ENCODE data around the gene ABCB6.
"Not testable (repeated sequence)": the region's sequence is repeated elsewhere in the genome, so short reads cannot be mapped to it uniquely, and the experiment has no call there.

Gene ABCB6

DNA sequence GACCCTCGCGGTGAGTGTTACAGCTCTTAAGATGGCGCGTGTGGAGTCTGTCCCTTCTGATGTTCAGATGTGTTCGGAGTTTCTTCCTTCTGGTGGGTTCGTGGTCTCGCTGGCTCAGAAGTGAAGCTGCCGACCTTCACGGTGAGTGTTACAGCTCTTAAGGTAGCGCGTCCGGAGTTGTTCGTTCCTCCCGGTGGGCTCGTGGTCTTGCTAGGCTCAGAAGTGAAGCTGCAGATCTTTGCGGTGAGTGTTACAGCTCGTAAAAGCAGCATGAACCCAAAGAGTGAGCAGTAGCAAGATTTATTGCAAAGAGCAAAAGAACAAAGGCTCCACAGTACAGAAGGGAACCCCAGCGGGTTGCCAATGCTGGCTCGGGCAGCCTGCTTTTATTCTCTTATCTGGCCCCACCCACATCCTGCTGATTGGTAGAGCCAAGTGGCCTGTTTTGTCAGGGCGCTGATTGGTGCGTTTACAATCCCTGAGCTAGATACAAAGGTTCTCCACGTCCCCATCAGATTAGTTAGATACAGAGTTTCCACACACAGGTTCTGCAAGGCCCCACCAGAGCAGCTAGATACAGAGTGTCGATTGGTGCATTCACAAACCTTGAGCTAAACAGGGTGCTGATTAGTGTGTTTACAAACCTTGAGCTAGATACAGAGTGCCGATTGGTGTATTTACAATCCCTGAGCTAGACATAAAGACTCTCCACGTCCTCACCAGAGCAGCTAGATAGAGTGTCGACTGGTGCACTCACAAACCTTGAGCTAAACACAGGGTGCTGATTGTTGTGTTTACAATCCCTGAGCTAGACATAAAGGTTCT is 18.0 kb downstream of the ABCB6 start:
- H3K9ac ChIP-seq (ENCODE audit: low read depth, low read length); H3K4me3 ChIP-seq (ENCODE audit: low read depth, low read length); H3K27ac ChIP-seq (ENCODE audit: low read depth, low read length); H3K9me3 ChIP-seq (ENCODE audit: control insufficient read depth, insufficient read depth, low read length); H3K36me3 ChIP-seq (ENCODE audit: control insufficient read depth, insufficient read depth, low read length); H3K27me3 ChIP-seq (ENCODE audit: control insufficient read depth, insufficient read depth, low read length); H3K4me1 ChIP-seq (ENCODE audit: control insufficient read depth, insufficient read depth, low read length): not testable (repeated sequence)

DNA sequence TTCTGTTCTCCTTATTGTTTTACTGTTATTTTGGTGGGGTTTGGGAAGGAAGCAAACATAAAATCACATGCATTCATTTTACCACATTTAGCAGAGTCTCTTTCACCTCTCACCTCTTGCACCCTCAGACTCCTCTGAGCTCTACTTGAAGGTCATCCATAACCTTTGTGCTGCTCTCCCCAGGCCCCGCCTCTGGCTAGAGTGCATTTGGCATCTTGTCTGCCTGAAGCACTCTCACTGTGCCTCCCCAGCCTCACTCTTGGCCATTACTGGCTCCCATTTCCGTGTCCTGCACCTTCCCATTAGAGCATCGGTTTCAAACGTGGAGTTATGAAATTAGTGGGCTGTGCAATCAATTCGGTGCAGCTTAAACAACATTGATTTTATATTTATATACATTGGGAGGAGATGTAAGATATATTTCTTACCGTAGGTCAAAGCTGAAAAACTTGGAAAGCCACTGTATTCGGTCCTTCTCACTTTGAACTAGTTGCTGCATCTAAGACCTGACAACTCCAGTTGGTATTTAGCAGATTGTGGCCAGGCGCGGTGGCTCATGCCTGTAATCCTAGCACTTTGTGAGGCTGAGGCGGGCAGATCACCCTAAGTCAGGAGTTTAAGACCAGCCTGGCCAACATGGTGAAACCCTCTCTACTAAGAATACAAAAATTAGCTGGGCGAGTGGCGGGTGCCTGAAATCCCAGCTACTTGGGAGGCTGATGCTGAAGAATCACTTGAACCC is 19.1 kb downstream of the ABCB6 start:
- Histone ChIP-seq H3K4me1 (ENCODE audit: control insufficient read depth, insufficient read depth, low read length) (no peaks in the 10 kb centered on the region), H3K27me3 (ENCODE audit: control insufficient read depth, insufficient read depth, low read length) (no peaks in the 10 kb centered on the region), H3K9me3 (ENCODE audit: control insufficient read depth, insufficient read depth, low read length) (no peaks in the 10 kb centered on the region), H3K4me3 (ENCODE audit: low read depth, low read length) (no peak overlapping the region), H3K36me3 (ENCODE audit: control insufficient read depth, insufficient read depth, low read length) (no peaks in the 10 kb centered on the region), H3K9ac (ENCODE audit: low read depth, low read length) (no peak overlapping the region), H3K27ac (ENCODE audit: low read depth, low read length) (no peak overlapping the region)

- no peaks in the 10 kb centered on the region for H3K36me3 ChIP-seq (ENCODE audit: control insufficient read depth, insufficient read depth, low read length)
- no peak overlapping the region for H3K9ac ChIP-seq (ENCODE audit: low read depth, low read length)
- H3K27ac ChIP-seq (ENCODE audit: low read depth, low read length) = no peak overlapping the region
- H3K9me3 ChIP-seq (ENCODE audit: control insufficient read depth, insufficient read depth, low read length) = no peaks in the 10 kb centered on the region
- H3K27me3 ChIP-seq (ENCODE audit: control insufficient read depth, insufficient read depth, low read length) = no peaks in the 10 kb centered on the region
- no peak overlapping the region for H3K4me3 ChIP-seq (ENCODE audit: low read depth, low read length)
- no peaks in the 10 kb centered on the region for H3K4me1 ChIP-seq (ENCODE audit: control insufficient read depth, insufficient read depth, low read length)
Observed at GRCh38 chr2:219198974-219199373, 19.8 kb downstream of the ABCB6 start.

DNA sequence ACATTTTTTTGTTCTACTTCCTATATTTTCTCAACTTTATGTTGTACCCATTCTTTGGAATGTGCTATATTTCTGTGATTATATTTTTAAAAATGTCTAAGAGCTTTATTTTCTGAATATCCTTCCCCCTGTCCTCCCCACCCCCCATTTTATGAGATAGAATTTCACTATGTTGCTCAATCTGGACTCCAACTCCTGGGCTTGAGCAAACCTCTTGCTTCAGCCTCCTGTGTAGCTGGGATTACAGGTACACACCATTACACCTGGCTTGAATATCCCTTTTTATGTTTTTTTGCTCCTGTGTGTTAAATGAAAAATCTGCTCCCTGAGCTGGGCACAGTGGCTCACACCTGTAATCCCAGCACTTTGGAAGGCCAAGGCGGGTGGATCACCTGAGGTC is 21.4 kb downstream of the ABCB6 start:
- no peaks in the 10 kb centered on the region for H3K27me3 ChIP-seq (ENCODE audit: control insufficient read depth, insufficient read depth, low read length)
- H3K9ac ChIP-seq (ENCODE audit: low read depth, low read length) = no peak overlapping the region
- H3K4me3 ChIP-seq (ENCODE audit: low read depth, low read length) = no peak overlapping the region
- no peaks in the 10 kb centered on the region for H3K9me3 ChIP-seq (ENCODE audit: control insufficient read depth, insufficient read depth, low read length)
- no peak overlapping the region for H3K27ac ChIP-seq (ENCODE audit: low read depth, low read length)
- no peaks in the 10 kb centered on the region for H3K4me1 ChIP-seq (ENCODE audit: control insufficient read depth, insufficient read depth, low read length)
- no peaks in the 10 kb centered on the region for H3K36me3 ChIP-seq (ENCODE audit: control insufficient read depth, insufficient read depth, low read length)

- Histone ChIP-seq H3K36me3 (ENCODE audit: control insufficient read depth, insufficient read depth, low read length) (peaks cover 25% of the 10 kb centered on the region), H3K9ac (ENCODE audit: low read depth, low read length) (no peak overlapping the region), H3K4me1 (ENCODE audit: control insufficient read depth, insufficient read depth, low read length) (no peaks in the 10 kb centered on the region), H3K27ac (ENCODE audit: low read depth, low read length) (no peak overlapping the region), H3K27me3 (ENCODE audit: control insufficient read depth, insufficient read depth, low read length) (no peaks in the 10 kb centered on the region), H3K4me3 (ENCODE audit: low read depth, low read length) (no peak overlapping the region), H3K9me3 (ENCODE audit: control insufficient read depth, insufficient read depth, low read length) (no peaks in the 10 kb centered on the region)
Observed at GRCh38 chr2:219186754-219187456, 31.9 kb downstream of the ABCB6 start.

GRCh38 chr2:219184121-219184520 is 34.6 kb downstream of the ABCB6 start:
- Histone ChIP-seq H3K4me3 (ENCODE audit: low read depth, low read length) (no peak overlapping the region), H3K27ac (ENCODE audit: low read depth, low read length) (no peak overlapping the region), H3K9ac (ENCODE audit: low read depth, low read length) (no peak overlapping the region), H3K4me1 (ENCODE audit: control insufficient read depth, insufficient read depth, low read length) (no peaks in the 10 kb centered on the region), H3K36me3 (ENCODE audit: control insufficient read depth, insufficient read depth, low read length) (peaks cover 48% of the 10 kb centered on the region), H3K27me3 (ENCODE audit: control insufficient read depth, insufficient read depth, low read length) (no peaks in the 10 kb centered on the region), H3K9me3 (ENCODE audit: control insufficient read depth, insufficient read depth, low read length) (no peaks in the 10 kb centered on the region)

DNA sequence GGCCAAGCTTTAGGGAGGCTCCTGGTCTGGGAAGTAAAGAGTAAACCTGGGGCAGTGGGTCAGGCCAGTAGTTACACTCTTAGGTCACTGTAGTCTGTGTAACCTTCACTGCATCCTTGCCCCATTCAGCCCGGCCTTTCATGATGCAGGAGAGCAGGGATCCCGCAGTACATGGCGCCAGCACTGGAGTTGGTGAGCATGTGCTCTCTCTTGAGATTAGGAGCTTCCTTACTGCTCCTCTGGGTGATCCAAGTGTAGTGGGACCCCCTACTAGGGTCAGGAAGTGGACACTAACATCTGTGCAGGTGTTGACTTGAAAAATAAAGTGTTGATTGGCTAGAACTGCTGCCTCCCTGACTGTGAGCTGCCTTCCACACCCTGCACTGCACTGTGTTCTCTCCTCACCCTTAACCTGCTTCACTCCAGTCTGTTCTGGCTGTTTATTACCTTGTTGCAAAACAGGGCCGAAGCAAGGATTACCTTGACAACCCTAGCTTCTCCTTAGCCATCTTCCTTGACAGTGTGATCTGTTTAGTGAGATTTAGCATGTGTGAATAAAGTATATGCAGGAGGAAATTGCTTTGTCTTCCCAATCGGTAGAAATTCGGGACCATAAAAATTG is 35.5 kb downstream of the ABCB6 start:
- H3K27me3 ChIP-seq (ENCODE audit: control insufficient read depth, insufficient read depth, low read length) = no peaks in the 10 kb centered on the region
- peaks cover 48% of the 10 kb centered on the region for H3K36me3 ChIP-seq (ENCODE audit: control insufficient read depth, insufficient read depth, low read length)
- H3K4me1 ChIP-seq (ENCODE audit: control insufficient read depth, insufficient read depth, low read length) = 0 out of 2 replicates have a peak, but pooled peaks cover 5% of the 10 kb centered on the region
- no peaks in the 10 kb centered on the region for H3K9me3 ChIP-seq (ENCODE audit: control insufficient read depth, insufficient read depth, low read length)
- H3K27ac ChIP-seq (ENCODE audit: low read depth, low read length) = no peak overlapping the region
- no peak overlapping the region for H3K4me3 ChIP-seq (ENCODE audit: low read depth, low read length)
- no peak overlapping the region for H3K9ac ChIP-seq (ENCODE audit: low read depth, low read length)

DNA sequence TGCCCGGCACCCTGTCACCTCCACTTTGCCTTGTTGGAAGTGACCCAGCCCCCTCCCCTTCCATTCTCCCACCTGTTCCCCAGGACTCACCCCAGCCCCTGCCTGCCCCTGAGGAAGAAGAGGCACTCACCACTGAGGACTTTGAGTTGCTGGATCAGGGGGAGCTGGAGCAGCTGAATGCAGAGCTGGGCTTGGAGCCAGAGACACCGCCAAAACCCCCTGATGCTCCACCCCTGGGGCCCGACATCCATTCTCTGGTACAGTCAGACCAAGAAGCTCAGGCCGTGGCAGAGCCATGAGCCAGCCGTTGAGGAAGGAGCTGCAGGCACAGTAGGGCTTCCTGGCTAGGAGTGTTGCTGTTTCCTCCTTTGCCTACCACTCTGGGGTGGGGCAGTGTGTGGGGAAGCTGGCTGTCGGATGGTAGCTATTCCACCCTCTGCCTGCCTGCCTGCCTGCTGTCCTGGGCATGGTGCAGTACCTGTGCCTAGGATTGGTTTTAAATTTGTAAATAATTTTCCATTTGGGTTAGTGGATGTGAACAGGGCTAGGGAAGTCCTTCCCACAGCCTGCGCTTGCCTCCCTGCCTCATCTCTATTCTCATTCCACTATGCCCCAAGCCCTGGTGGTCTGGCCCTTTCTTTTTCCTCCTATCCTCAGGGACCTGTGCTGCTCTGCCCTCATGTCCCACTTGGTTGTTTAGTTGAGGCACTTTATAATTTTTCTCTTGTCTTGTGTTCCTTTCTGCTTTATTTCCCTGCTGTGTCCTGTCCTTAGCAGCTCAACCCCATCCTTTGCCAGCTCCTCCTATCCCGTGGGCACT is 36.2 kb downstream of the ABCB6 start:
- H3K9ac ChIP-seq (ENCODE audit: low read depth, low read length) = no peak overlapping the region
- no peaks in the 10 kb centered on the region for H3K9me3 ChIP-seq (ENCODE audit: control insufficient read depth, insufficient read depth, low read length)
- H3K27ac ChIP-seq (ENCODE audit: low read depth, low read length) = no peak overlapping the region
- 0 out of 2 replicates have a peak, but pooled peaks cover 5% of the 10 kb centered on the region for H3K4me1 ChIP-seq (ENCODE audit: control insufficient read depth, insufficient read depth, low read length)
- H3K36me3 ChIP-seq (ENCODE audit: control insufficient read depth, insufficient read depth, low read length) = peaks cover 48% of the 10 kb centered on the region
- no peaks in the 10 kb centered on the region for H3K27me3 ChIP-seq (ENCODE audit: control insufficient read depth, insufficient read depth, low read length)
- no peak overlapping the region for H3K4me3 ChIP-seq (ENCODE audit: low read depth, low read length)

DNA sequence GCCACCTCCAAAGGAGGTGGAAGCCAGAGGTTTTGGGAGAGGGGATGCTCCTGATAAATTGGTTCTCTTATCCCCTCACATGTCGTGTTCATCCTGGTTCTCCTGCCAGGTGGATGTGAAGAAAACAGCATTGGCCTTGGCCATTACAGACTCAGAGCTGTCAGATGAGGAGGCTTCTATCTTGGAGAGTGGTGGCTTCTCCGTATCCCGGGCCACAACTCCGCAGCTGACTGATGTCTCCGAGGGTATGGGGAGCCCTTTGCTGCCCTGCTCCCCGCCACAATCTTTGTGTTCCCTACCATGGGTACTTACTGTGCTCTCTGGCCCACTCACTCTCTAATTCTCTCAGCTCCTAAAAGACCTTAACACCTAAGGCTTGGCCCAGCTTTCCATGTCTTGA is 37.2 kb downstream of the ABCB6 start:
- 0 out of 2 replicates have a peak, but pooled peaks cover 5% of the 10 kb centered on the region for H3K4me1 ChIP-seq (ENCODE audit: control insufficient read depth, insufficient read depth, low read length)
- no peaks in the 10 kb centered on the region for H3K9me3 ChIP-seq (ENCODE audit: control insufficient read depth, insufficient read depth, low read length)
- H3K27ac ChIP-seq (ENCODE audit: low read depth, low read length) = no peak overlapping the region
- H3K9ac ChIP-seq (ENCODE audit: low read depth, low read length) = no peak overlapping the region
- H3K4me3 ChIP-seq (ENCODE audit: low read depth, low read length) = no peak overlapping the region
- H3K27me3 ChIP-seq (ENCODE audit: control insufficient read depth, insufficient read depth, low read length) = no peaks in the 10 kb centered on the region
- peaks cover 48% of the 10 kb centered on the region for H3K36me3 ChIP-seq (ENCODE audit: control insufficient read depth, insufficient read depth, low read length)

GRCh38 chr2:219180961-219181360 is 37.8 kb downstream of the ABCB6 start:
- H3K9me3 ChIP-seq (ENCODE audit: control insufficient read depth, insufficient read depth, low read length) = no peaks in the 10 kb centered on the region
- H3K4me1 ChIP-seq (ENCODE audit: control insufficient read depth, insufficient read depth, low read length) = peaks cover 6% of the 10 kb centered on the region
- no peak overlapping the region for H3K4me3 ChIP-seq (ENCODE audit: low read depth, low read length)
- H3K27me3 ChIP-seq (ENCODE audit: control insufficient read depth, insufficient read depth, low read length) = no peaks in the 10 kb centered on the region
- H3K9ac ChIP-seq (ENCODE audit: low read depth, low read length) = no peak overlapping the region
- H3K36me3 ChIP-seq (ENCODE audit: control insufficient read depth, insufficient read depth, low read length) = peaks cover 48% of the 10 kb centered on the region
- no peak overlapping the region for H3K27ac ChIP-seq (ENCODE audit: low read depth, low read length)
